Uterus (tissue), 4 donors: ENCODE data around the gene ARSA. TPM values are rescaled to one million over a fixed set of nuclear protein-coding genes. Genes with fewer than 3 reads are reported as not detected.

Source experiments
- DNase-seq, 2 donors: peaks; one replicate each; pipeline ENCODE4 v3.0.0-alpha.2; 2019 to 2020
- H3K27ac ChIP-seq, 2 donors: fragments of 200-600 bp; sonication (generic); 1 replicate in 1 of 2; 2 replicates in 1 of 2; pipeline ENCODE4 v1.5.1; 2016 to 2018
- H3K27me3 ChIP-seq, 2 donors: fragments of 200-600 bp; sonication (generic); one replicate each; pipeline ENCODE4 v1.5.1; 2018 to 2019; ENCODE audit warnings: control low read depth in 1 of 2
- H3K36me3 ChIP-seq, 2 donors: fragments of 200-600 bp; sonication (generic); one replicate each; pipeline ENCODE4 v1.5.1; 2019; ENCODE audit warnings: control low read depth in 1 of 2
- H3K4me1 ChIP-seq, 2 donors: fragments of 200-600 bp; sonication (generic); one replicate each; pipeline ENCODE4 v1.5.1; 2018 to 2019; ENCODE audit warnings: control low read depth in 1 of 2
- H3K4me3 ChIP-seq, 2 donors: fragments of 200-600 bp; sonication (generic); 1 replicate in 1 of 2; 2 replicates in 1 of 2; pipeline ENCODE4 v1.5.1; 2018 to 2019; ENCODE audit warnings: mild to moderate bottlenecking in 1 of 2
- H3K9me3 ChIP-seq, 2 donors: fragments of 200-600 bp; sonication (generic); one replicate each; pipeline ENCODE4 v1.5.1; 2019; ENCODE audit warnings: control low read depth in 1 of 2
- CTCF ChIP-seq, 4 experiments: fragments of 200-600 bp in 2 of 4; fragments of 450-650 bp in 2 of 4; sonication (generic) in 2 of 4; IDR thresholded peaks; one replicate each; pipeline ENCODE4 v1.5.1; 2016 to 2019; ENCODE audit warnings: antibody characterized with exemption in 4 of 4, mild to moderate bottlenecking in 2 of 4, moderate library complexity in 1 of 4
- POLR2A ChIP-seq, 2 donors: fragments of 450-650 bp; IDR thresholded peaks; one replicate each; pipeline ENCODE4 v1.6.1; 2016; ENCODE audit warnings: antibody characterized with exemption in 2 of 2, mild to moderate bottlenecking in 1 of 2, moderate library complexity in 1 of 2
- intact Hi-C: fragments of 100-400 bp; cut with DNase I; formaldehyde crosslinking; loops from one replicate; pipeline ENCODE4 v1.15.1; 2023; ENCODE audit warnings: low total_unique reads
- total RNA-seq, 4 donors: library from RNA; depleted of rRNA in 3 of 4; stranded (reverse); fragments of >200 nt in 3 of 4; gene quantifications; one replicate each; pipeline versions ENCODE4 v1.1.0 to v1.2.4, GENCODE V29; 2014 to 2023
- donor health status: DM: yes; HTN: yes; CAD: no.

The ARSA gene
- 10 to 100 TPM in 2 of 4 donors, 1 to 10 TPM in 2; 5.3 to 41.6 (median 10.6) TPM for total RNA-seq

GRCh38 chr22:50627642-50628542, at the start of gene ARSA:
TSS of gene ARSA (minus strand) at chr22:50628152. CDS start at chr22:50627779, 373 bp downstream.
- no peaks in the 10 kb centered on the region for H3K9me3 ChIP-seq
- peak; percentile 81 to 82 for DNase-seq
- peak within 1 kb of the TSS; percentile 76 to 81 for H3K27ac ChIP-seq
- intact Hi-C loops: no loop called here
- no peaks in the 10 kb centered on the region for H3K27me3 ChIP-seq
- no peaks in the 10 kb centered on the region for H3K36me3 ChIP-seq
- peak within 1 kb of the TSS; percentile 50 to 60 for H3K4me3 ChIP-seq
- peak; percentile 47 to 53 for TF ChIP-seq POLR2A (IDR thresholded peaks at IDR 0.05)
- peak; percentile 16 to 47 (median 44) for TF ChIP-seq CTCF (IDR thresholded peaks at IDR 0.05)
- peaks cover 3 to 6% of the 10 kb centered on the region in 2 donors for H3K4me1 ChIP-seq

- Histone ChIP-seq H3K4me3 (no peak overlapping the region), H3K36me3 (no peaks in the 10 kb centered on the region), H3K27me3 (peaks cover 8% of the 10 kb centered on the region in 2 donors), H3K4me1 (peaks cover 0 to 5% of the 10 kb centered on the region in 2 donors), H3K27ac (no peak overlapping the region), H3K9me3 (no peaks in the 10 kb centered on the region)
- intact Hi-C loops: no loop called here
- no peak for DNase-seq
- TF ChIP-seq POLR2A (IDR thresholded peaks at IDR 0.05) (no peak), CTCF (IDR thresholded peaks at IDR 0.05) (no peak)
Measured at GRCh38 chr22:50676661-50677492, 48.9 kb upstream of the ARSA start.

- Histone ChIP-seq H3K27ac (no peak overlapping the region), H3K4me1 (peaks cover 0 to 5% of the 10 kb centered on the region in 2 donors), H3K9me3 (no peaks in the 10 kb centered on the region), H3K36me3 (no peaks in the 10 kb centered on the region), H3K27me3 (peaks cover 8% of the 10 kb centered on the region in 2 donors), H3K4me3 (no peak overlapping the region)
- intact Hi-C loops: no loop called here
- no peak for DNase-seq
- TF ChIP-seq CTCF (IDR thresholded peaks at IDR 0.05) (no peak), POLR2A (IDR thresholded peaks at IDR 0.05) (no peak)
Measured at GRCh38 chr22:50676180-50676636, 48.3 kb upstream of the ARSA start.

- no peaks in the 10 kb centered on the region for H3K36me3 ChIP-seq
- H3K4me3 ChIP-seq: peak overlapping the region in 1 of 2 donors; percentile 27
- TF ChIP-seq CTCF (IDR thresholded peaks at IDR 0.05) (no peak), POLR2A (IDR thresholded peaks at IDR 0.05) (no peak)
- peaks cover 0 to 5% of the 10 kb centered on the region in 2 donors for H3K4me1 ChIP-seq
- no peak overlapping the region for H3K27ac ChIP-seq
- peaks cover 8% of the 10 kb centered on the region in 2 donors for H3K27me3 ChIP-seq
- no peaks in the 10 kb centered on the region for H3K9me3 ChIP-seq
- intact Hi-C loops: no loop called here
- DNase-seq: no peak
Measured at GRCh38 chr22:50675553-50676179, 47.7 kb upstream of the ARSA start.
